Endothelial cell (in vitro differentiated cells): ENCODE data around the gene EIF2AK2. TPM values are rescaled to one million over a fixed set of nuclear protein-coding genes. Genes with fewer than 3 reads are reported as not detected.

ENCODE experiments used
- DNase-seq: peaks from one replicate; pipeline ENCODE4 v3.0.0; 2021; ENCODE audit warnings: low spot score
- H3K27ac Mint-ChIP-seq: one replicate; pipeline ENCODE4 v1.8.0; 2021; ENCODE audit warnings: mixed read lengths, inconsistent platforms; ENCODE audit not compliant: unreplicated experiment
- H3K27me3 Mint-ChIP-seq: one replicate; pipeline ENCODE4 v1.8.0; 2021; ENCODE audit warnings: mild to moderate bottlenecking, moderate library complexity, mixed read lengths, inconsistent platforms; ENCODE audit not compliant: unreplicated experiment
- H3K36me3 Mint-ChIP-seq: one replicate; pipeline ENCODE4 v1.8.0; 2021; ENCODE audit warnings: mild to moderate bottlenecking, low read depth, mixed read lengths, inconsistent platforms; ENCODE audit not compliant: unreplicated experiment
- H3K4me1 Mint-ChIP-seq: one replicate; pipeline ENCODE4 v1.8.0; 2021; ENCODE audit warnings: mild to moderate bottlenecking, mixed read lengths, inconsistent platforms; ENCODE audit not compliant: unreplicated experiment
- H3K4me3 Mint-ChIP-seq: one replicate; pipeline ENCODE4 v1.8.0; 2021; ENCODE audit warnings: mild to moderate bottlenecking, mixed read lengths, inconsistent platforms; ENCODE audit not compliant: unreplicated experiment
- H3K9me3 Mint-ChIP-seq: one replicate; pipeline ENCODE4 v1.8.0; 2021; ENCODE audit warnings: mixed read lengths, inconsistent platforms; ENCODE audit not compliant: unreplicated experiment
- CTCF ChIP-seq: fragments of 200-600 bp; sonication (generic); IDR thresholded peaks from one replicate; pipeline ENCODE4 v1.5.0; 2021; ENCODE audit warnings: antibody characterized with exemption; ENCODE audit not compliant: unreplicated experiment
- total RNA-seq: library from RNA; stranded (reverse); fragmentation: NEBNext Ultra II Directional; extraction: Animal tissue kit (Norgen Biotek cat#: 25700); gene quantifications from one replicate; pipeline ENCODE4 v1.2.1, GENCODE V29; 2021; ENCODE audit not compliant: unreplicated experiment

Gene EIF2AK2
- total RNA-seq, 1 donor from 2014 or later, result 32.9 TPM

GRCh38 chr2:37090019-37090477 is 66.7 kb downstream of the EIF2AK2 start:
- peaks cover 1% of the 10 kb centered on the region for H3K27me3 Mint-ChIP-seq
- no peaks in the 10 kb centered on the region for H3K9me3 Mint-ChIP-seq
- H3K27ac Mint-ChIP-seq, result no peak overlapping the region
- no peak for TF ChIP-seq CTCF
- no peak overlapping the region for H3K4me3 Mint-ChIP-seq
- peaks cover 19% of the 10 kb centered on the region for H3K36me3 Mint-ChIP-seq
- no peak for DNase-seq
- no peaks in the 10 kb centered on the region for H3K4me1 Mint-ChIP-seq

GRCh38 chr2:37085731-37086147 is 71.0 kb downstream of the EIF2AK2 start:
- no peak for TF ChIP-seq CTCF
- Mint-ChIP-seq H3K4me1 (peaks cover 2% of the 10 kb centered on the region), H3K27me3 (peaks cover 5% of the 10 kb centered on the region), H3K36me3 (peaks cover 24% of the 10 kb centered on the region), H3K27ac (no peak overlapping the region), H3K9me3 (no peaks in the 10 kb centered on the region), H3K4me3 (no peak overlapping the region)
- DNase-seq, result no peak

- no peak overlapping the region for H3K27ac Mint-ChIP-seq
- no peak overlapping the region for H3K4me3 Mint-ChIP-seq
- no peak for DNase-seq
- peaks cover 33% of the 10 kb centered on the region for H3K36me3 Mint-ChIP-seq
- TF ChIP-seq CTCF, result no peak
- H3K9me3 Mint-ChIP-seq, result no peaks in the 10 kb centered on the region
- peaks cover 6% of the 10 kb centered on the region for H3K4me1 Mint-ChIP-seq
- peaks cover 5% of the 10 kb centered on the region for H3K27me3 Mint-ChIP-seq
Measured at GRCh38 chr2:37084797-37085196, 72.0 kb downstream of the EIF2AK2 start.

- no peak within 1 kb of the TSS for H3K27ac Mint-ChIP-seq
Measured at GRCh38 chr2:37083873-37084794, 72.6 kb downstream of the EIF2AK2 start, which contains the start of the genes GPATCH11 and HEATR5B. Gene GPATCH11 (plus strand): TSS chr2:37084518. CDS start chr2:37088382, 3,864 bp downstream. Gene HEATR5B (minus strand): TSS chr2:37084372. CDS start chr2:37083414, 958 bp downstream.

More at GRCh38 chr2:37083873-37084794, 72.6 kb downstream of the EIF2AK2 start, which contains the start of the genes GPATCH11 and HEATR5B:
- no peak for TF ChIP-seq CTCF
- Mint-ChIP-seq H3K4me1 (peaks cover 6% of the 10 kb centered on the region), H3K9me3 (no peaks in the 10 kb centered on the region), H3K36me3 (peaks cover 34% of the 10 kb centered on the region), H3K27me3 (peaks cover 5% of the 10 kb centered on the region), H3K4me3 (no peak within 1 kb of the TSS)
- DNase-seq, result peak; percentile 93
